ENCODE results near the gene ULK2. TPM values are rescaled to one million over a fixed set of nuclear protein-coding genes. Genes with fewer than 3 reads are reported as not detected.
A peak's percentile ranks its signal among the peaks of the same experiment; 100 is the strongest.

The ULK2 gene
- total RNA-seq, 1 experiment from 2014 or later, result 12.7 TPM

GRCh38 chr17:19785854-19786253 lies 81.9 kb downstream of the ULK2 start:
- Histone ChIP-seq H3K4me1 (ENCODE audit: control insufficient read depth in 1 of 2, insufficient read depth in 2 of 2, low read length in 2 of 2) (no peaks in the 10 kb centered on the region), H3K4me3 (replicated peaks in 1 of 2; ENCODE audit: low read depth in 1 of 2, low read length in 2 of 2) (no peak overlapping the region), H3K9me2 (ENCODE audit: insufficient read depth) (no peaks in the 10 kb centered on the region), H4K20me1 (ENCODE audit: insufficient read depth) (no peaks in the 10 kb centered on the region), H3K27me3 (ENCODE audit: insufficient read depth, low read length) (no peaks in the 10 kb centered on the region), H2AFZ (ENCODE audit: low read depth, low read length, poor library complexity, severe bottlenecking) (no peak overlapping the region), H3K36me3 (ENCODE audit: control insufficient read depth in 1 of 2, insufficient read depth in 2 of 2, low read length in 2 of 2) (no peaks in the 10 kb centered on the region), H3K4me2 (ENCODE audit: low read length) (no peak overlapping the region), H3K27ac (ENCODE audit: low read depth, low read length) (no peak overlapping the region), H3K79me2 (ENCODE audit: insufficient read depth, low read length) (no peaks in the 10 kb centered on the region), H3K9ac (ENCODE audit: low read length) (no peak overlapping the region), H3K9me3 (ENCODE audit: control insufficient read depth in 1 of 2, insufficient read depth in 1 of 2, low read depth in 1 of 2, low read length in 2 of 2) (no peaks in the 10 kb centered on the region)
- DNase-seq (ENCODE audit: low read depth, low spot score) (no peak), ATAC-seq (peak; percentile 69)
- intact Hi-C loops (cut with micrococcal nuclease), result no loop called here
- no peak for TF ChIP-seq SIN3A (IDR thresholded peaks at IDR 0.05; ENCODE audit: low read depth)
- peak; percentile 55 for TF ChIP-seq RAD21 (IDR thresholded peaks at IDR 0.05; ENCODE audit: low read depth)
- TF ChIP-seq YY1 (IDR thresholded peaks at IDR 0.05; ENCODE audit: extremely low read depth, insufficient replicate concordance, low read depth, low read length), result no peak
- TF ChIP-seq CTCF (IDR thresholded peaks at IDR 0.05 in 2 of 3, conservative IDR thresholded peaks at IDR 0.05 in 1 of 3; ENCODE audit: borderline replicate concordance in 1 of 3, insufficient read depth in 1 of 3, low read depth in 2 of 3, low read length in 2 of 3), result peak; percentile 28 to 51 (median 33); a peak in 3 of 6 replicates
- no peak for TF ChIP-seq FOSL1 (IDR thresholded peaks at IDR 0.05; ENCODE audit: low read depth)
- TF ChIP-seq EZH2phosphoT487 (IDR thresholded peaks at IDR 0.05; ENCODE audit: borderline replicate concordance), result no peak
- ChIA-PET POLR2A (no interaction called here), RAD21 (ENCODE audit: low non-redundant PET in 1 of 2, low total read pairs in 2 of 2, uncharacterized antibody in 2 of 2, unreplicated experiment in 2 of 2) (no interaction called here), CTCF (no interaction called here)
- BruUV-seq (replicated peaks), result no TSS peak
